ENCODE data around the gene RHOA. TPM values are rescaled to one million over a fixed set of nuclear protein-coding genes. Genes with fewer than 3 reads are reported as not detected.

The RHOA gene
- total RNA-seq, result 588 and 739 TPM in 2 replicates

DNA sequence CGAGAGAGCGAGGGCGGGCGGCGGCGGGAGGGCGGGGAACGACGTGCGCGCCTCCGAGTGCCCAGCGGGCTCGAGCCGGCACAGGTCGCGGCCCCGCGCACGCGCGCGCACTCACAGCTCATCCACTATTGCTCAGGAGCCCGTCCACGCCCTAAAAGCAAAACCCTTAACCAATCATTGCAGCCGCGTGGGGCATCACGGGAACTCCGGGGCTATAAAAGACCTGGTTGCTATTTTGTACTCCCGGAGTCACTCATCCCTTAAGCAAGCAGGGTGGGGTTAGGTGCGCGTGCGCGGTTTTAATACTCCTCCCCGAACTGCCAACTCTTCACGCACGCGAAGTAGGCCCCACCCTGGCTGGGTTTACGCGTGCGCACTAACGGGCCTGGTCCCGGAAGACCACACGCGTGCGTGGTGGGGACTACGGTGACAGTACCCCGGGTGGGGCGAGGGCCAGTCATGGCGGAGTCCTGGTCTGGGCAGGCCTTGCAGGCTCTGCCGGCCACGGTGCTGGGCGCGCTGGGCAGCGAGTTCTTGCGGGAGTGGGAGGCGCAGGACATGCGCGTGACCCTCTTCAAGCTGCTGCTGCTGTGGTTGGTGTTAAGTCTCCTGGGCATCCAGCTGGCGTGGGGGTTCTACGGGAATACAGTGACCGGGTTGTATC lies at the start of gene RHOA, which contains the start of gene TCTA:
TSS of gene RHOA (minus strand) at position 9 of the 664 bp plus-strand sequence. CDS start 36,387 bp downstream, outside the sequence.
TSS of gene TCTA (plus strand) at position 456 of the 664 bp plus-strand sequence. CDS start at position 460, 4 bp downstream.

GRCh38 chr3:49422379-49423248 lies 10.8 kb upstream of the RHOA start, which contains the start of gene AMT:
Gene AMT, minus strand, starts transcription at chr3:49422473. Its CDS starts 23 bp downstream, at chr3:49422450.

GRCh38 chr3:49358217-49358883 lies 53.4 kb downstream of the RHOA start, which contains the start of gene GPX1:
Gene GPX1, minus strand, starts transcription at chr3:49358353. Its CDS starts 75 bp downstream, at chr3:49358278.

DNA sequence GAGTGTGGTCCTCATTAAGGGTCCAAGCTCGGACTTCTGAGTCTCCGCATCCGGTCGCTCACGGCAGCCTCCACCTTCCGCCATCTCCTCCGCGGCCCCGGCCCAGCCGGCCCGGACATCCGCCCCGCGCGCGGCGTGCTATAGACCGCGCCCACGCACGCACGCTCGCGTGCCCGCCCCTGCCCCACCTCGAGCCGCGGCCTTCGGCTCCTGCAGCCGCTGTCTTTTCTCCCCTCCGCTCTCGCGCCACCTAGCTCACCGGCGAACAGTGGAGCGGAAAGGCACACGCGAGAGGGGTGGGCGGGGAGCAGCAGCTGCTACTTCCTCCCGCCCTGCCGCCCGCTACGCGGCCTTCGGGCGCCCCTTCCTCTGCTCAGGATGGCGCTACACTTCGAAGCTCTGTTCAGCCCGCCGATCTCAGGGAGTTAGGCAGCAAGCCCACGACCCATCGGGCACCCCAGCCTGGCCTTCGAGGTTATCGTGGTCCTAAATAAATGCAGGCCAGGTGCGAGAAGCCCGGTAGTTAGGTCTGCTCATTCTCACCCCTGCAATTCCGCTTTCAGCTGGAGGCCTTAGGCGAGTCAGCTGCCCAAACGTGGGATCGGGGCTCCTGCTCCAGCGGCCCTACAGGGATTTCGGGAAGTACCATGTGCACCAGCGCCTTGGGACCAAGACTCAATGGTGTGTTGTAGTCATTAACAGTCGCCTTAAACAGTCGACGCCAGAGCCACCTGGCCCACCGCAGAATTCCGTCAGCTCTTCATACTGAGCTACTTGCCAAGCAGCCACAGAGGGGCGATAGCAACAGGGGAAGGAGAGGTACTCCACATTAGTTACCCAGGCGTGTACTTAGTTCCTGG lies 71.6 kb downstream of the RHOA start, which contains the start of gene USP4:
TSS of gene USP4 (minus strand) at position 113 of the 860 bp plus-strand sequence. CDS start at position 84, 29 bp downstream.

Other genes with a start within 250 kb of the RHOA start
- gene CCDC71, start 245.6 kb downstream of the RHOA start, total RNA-seq, result 16.3 and 17.0 TPM in 2 replicates
- 28.8 and 32.0 TPM in 2 replicates for gene KLHDC8B, start 240.4 kb downstream of the RHOA start, total RNA-seq
- gene C3orf62, start 134.7 kb downstream of the RHOA start, total RNA-seq, result 1.1 and 2.1 TPM in 2 replicates
- 22.7 and 31.1 TPM in 2 replicates for gene USP4, start 71.9 kb downstream of the RHOA start, total RNA-seq
- 253 and 415 TPM in 2 replicates for gene GPX1, start 53.6 kb downstream of the RHOA start, total RNA-seq
- 28.9 and 30.1 TPM in 2 replicates for gene TCTA, start 447 bp upstream of the RHOA start, total RNA-seq
- 1.1 and 1.5 TPM in 2 replicates for gene AMT, start 10.5 kb upstream of the RHOA start, total RNA-seq
- 3.3 and 7.8 TPM in 2 replicates for gene NICN1, start 17.3 kb upstream of the RHOA start, total RNA-seq
- 49.7 and 65.7 TPM in 2 replicates for gene DAG1, start 58.3 kb upstream of the RHOA start, total RNA-seq
- under 0.01 and 0.06 TPM in 2 replicates for gene BSN, start 142.5 kb upstream of the RHOA start, total RNA-seq